Mesenchymal stem cell (in vitro differentiated cells and primary cell): ENCODE results near the gene KAT2A.

Experiments used
- DNase-seq: peaks from one replicate; pipeline ENCODE4 v3.0.0-alpha.2; 2013
- H2AFZ ChIP-seq: one replicate; pipeline ENCODE4 v1.6.1; 2013; ENCODE audit warnings: low read depth, mild to moderate bottlenecking, control low read depth, inconsistent platforms, low read length, moderate library complexity
- H2AK5ac ChIP-seq: 2 replicates; pipeline ENCODE4 v1.6.1; 2013; ENCODE audit warnings: low read length, moderate library complexity, mild to moderate bottlenecking, inconsistent platforms; ENCODE audit not compliant: severe bottlenecking
- H2BK120ac ChIP-seq: one replicate; pipeline ENCODE4 v1.6.1; 2013; ENCODE audit warnings: low read depth, mild to moderate bottlenecking, inconsistent platforms, low read length, moderate library complexity
- H2BK12ac ChIP-seq, 2 experiments: one replicate each; pipeline ENCODE4 v1.6.1; 2013; ENCODE audit warnings: inconsistent platforms in 2 of 2, low read length in 2 of 2, mild to moderate bottlenecking in 2 of 2, moderate library complexity in 2 of 2, control low read depth in 1 of 2
- H2BK15ac ChIP-seq: one replicate; pipeline ENCODE4 v1.6.1; 2013; ENCODE audit warnings: mild to moderate bottlenecking, low read depth, inconsistent platforms; ENCODE audit not compliant: poor library complexity, severe bottlenecking
- H2BK5ac ChIP-seq: 2 replicates; pipeline ENCODE4 v1.6.1; 2013; ENCODE audit warnings: low read depth, mild to moderate bottlenecking, low read length, control low read depth, inconsistent platforms; ENCODE audit not compliant: poor library complexity, severe bottlenecking
- H3K14ac ChIP-seq, 2 experiments: one replicate each; pipeline ENCODE4 v1.6.1; 2013; ENCODE audit warnings: inconsistent platforms in 2 of 2, low read length in 2 of 2, control low read depth in 1 of 2, mild to moderate bottlenecking in 1 of 2, moderate library complexity in 1 of 2
- H3K18ac ChIP-seq, 2 experiments: one replicate each; pipeline ENCODE4 v1.6.1; 2013; ENCODE audit warnings: inconsistent platforms in 2 of 2, low read length in 2 of 2, control low read depth in 1 of 2, low read depth in 1 of 2, mild to moderate bottlenecking in 1 of 2
- H3K23ac ChIP-seq, 2 experiments: one replicate each; pipeline ENCODE4 v1.6.1; 2013; ENCODE audit warnings: inconsistent platforms in 2 of 2, low read length in 2 of 2, mild to moderate bottlenecking in 2 of 2, moderate library complexity in 2 of 2, control low read depth in 1 of 2
- H3K27ac ChIP-seq: 2 replicates; pipeline ENCODE4 v1.5.1; 2013; ENCODE audit warnings: mild to moderate bottlenecking, moderate library complexity, low read length, control low read depth, inconsistent platforms; ENCODE audit not compliant: poor library complexity, severe bottlenecking
- H3K27me3 ChIP-seq, 2 experiments: 2 replicates each; pipeline versions ENCODE4 v1.6.1 to v1.7.0; 2013; ENCODE audit warnings: low read length in 2 of 2, mild to moderate bottlenecking in 2 of 2, moderate library complexity in 2 of 2, control low read depth in 1 of 2, inconsistent platforms in 1 of 2; ENCODE audit not compliant: control insufficient read depth in 1 of 2, insufficient read depth in 1 of 2
- H3K36me3 ChIP-seq, 2 experiments: 2 replicates each; pipeline versions ENCODE4 v1.6.1 to v1.7.0; 2013; ENCODE audit warnings: low read length in 2 of 2, control low read depth in 1 of 2, inconsistent platforms in 1 of 2, low read depth in 1 of 2, mild to moderate bottlenecking in 1 of 2; ENCODE audit not compliant: insufficient read depth in 2 of 2, control insufficient read depth in 1 of 2
- H3K4ac ChIP-seq, 2 experiments: one replicate each; pipeline ENCODE4 v1.6.1; 2013; ENCODE audit warnings: inconsistent platforms in 2 of 2, low read length in 2 of 2, mild to moderate bottlenecking in 2 of 2, moderate library complexity in 2 of 2, control low read depth in 1 of 2, low read depth in 1 of 2
- H3K4me1 ChIP-seq: 2 replicates; pipeline ENCODE4 v1.6.1; 2013; ENCODE audit warnings: low read depth, low read length, control low read depth; ENCODE audit not compliant: control insufficient read depth, insufficient read depth
- H3K4me2 ChIP-seq: 2 replicates; pipeline ENCODE4 v1.6.1; 2013; ENCODE audit warnings: low read length, mild to moderate bottlenecking, inconsistent platforms; ENCODE audit not compliant: poor library complexity, severe bottlenecking
- H3K4me3 ChIP-seq, 2 experiments: 2 replicates each; pipeline versions ENCODE4 v1.5.1 to v1.7.0; 2013; ENCODE audit warnings: low read length in 2 of 2, mild to moderate bottlenecking in 2 of 2, control low read depth in 1 of 2, low read depth in 1 of 2; ENCODE audit not compliant: insufficient read depth in 1 of 2
- H3K79me1 ChIP-seq: replicated peaks from 2 replicates; pipeline ENCODE4 v1.6.1; 2013; ENCODE audit warnings: mild to moderate bottlenecking, control low read depth, low read length, inconsistent platforms; ENCODE audit not compliant: poor library complexity, severe bottlenecking
- H3K9ac ChIP-seq: 2 replicates; pipeline ENCODE4 v1.7.0; 2013; ENCODE audit warnings: mild to moderate bottlenecking, low read length, moderate library complexity
- H3K9me3 ChIP-seq: 2 replicates; pipeline ENCODE4 v1.7.0; 2013; ENCODE audit warnings: mild to moderate bottlenecking, low read length; ENCODE audit not compliant: control insufficient read depth
- H4K8ac ChIP-seq: one replicate; pipeline ENCODE4 v1.6.1; 2013; ENCODE audit warnings: inconsistent platforms, mild to moderate bottlenecking, low read length, moderate library complexity
- H4K91ac ChIP-seq: one replicate; pipeline ENCODE4 v1.6.1; 2013; ENCODE audit warnings: mild to moderate bottlenecking, low read length, inconsistent platforms
- WGBS: methylation state at CpG from one replicate; pipeline ENCODE4 v1.1.7; 2013; ENCODE audit warnings: mixed read lengths; 5-methylcytosine and 5-hydroxymethylcytosine counted together

The KAT2A gene

GRCh38 chr17:42096360-42097111 is 24.6 kb downstream of the KAT2A start:
- Histone ChIP-seq H3K4ac (no peak overlapping the region), H4K8ac (no peak overlapping the region), H3K4me1 (peaks cover 8% of the 10 kb centered on the region), H3K18ac (no peak overlapping the region), H3K4me2 (no peak overlapping the region), H4K91ac (no peak overlapping the region), H3K4me3 (no peak overlapping the region), H3K27me3 (peaks cover 42 to 55% of the 10 kb centered on the region in 2 experiments), H2BK12ac (no peak overlapping the region), H3K9ac (no peak overlapping the region), H2BK120ac (no peak overlapping the region), H2BK15ac (no peak overlapping the region), H3K9me3 (no peaks in the 10 kb centered on the region), H3K79me1 (no peaks in the 10 kb centered on the region), H3K36me3 (no peaks in the 10 kb centered on the region), H2AFZ (no peak overlapping the region), H3K23ac (no peak overlapping the region), H2AK5ac (no peak overlapping the region), H2BK5ac (no peak overlapping the region), H3K27ac (no peak overlapping the region), H3K14ac (peak overlapping the region in 1 of 2 experiments; percentile 18)
- DNase-seq, result no peak
- 60% methylated on average over 6 of the region's 8 CpGs for WGBS

- H3K23ac ChIP-seq, result no peak overlapping the region
- no peak for DNase-seq
- 84% methylated on average over 12 of the region's 12 CpGs for WGBS
These were observed 26.6 kb downstream of the KAT2A start for GRCh38 chr17:42094375-42095069.

GRCh38 chr17:42092939-42093338 is 28.2 kb downstream of the KAT2A start:
- H2BK12ac ChIP-seq, result no peak overlapping the region
- no peak overlapping the region for H2BK120ac ChIP-seq
- H3K27me3 ChIP-seq, result peaks cover 63 to 80% of the 10 kb centered on the region in 2 experiments
- no peak overlapping the region for H3K4ac ChIP-seq
- 75% methylated on average over 6 of the region's 6 CpGs for WGBS
- no peaks in the 10 kb centered on the region for H3K9me3 ChIP-seq
- H2BK5ac ChIP-seq, result no peak overlapping the region
- H2AK5ac ChIP-seq, result no peak overlapping the region
- H3K9ac ChIP-seq, result no peak overlapping the region
- no peaks in the 10 kb centered on the region for H3K36me3 ChIP-seq
- H4K8ac ChIP-seq, result no peak overlapping the region
- no peak overlapping the region for H3K4me2 ChIP-seq
- no peak overlapping the region for H4K91ac ChIP-seq
- H3K4me3 ChIP-seq, result no peak overlapping the region
- no peak overlapping the region for H2AFZ ChIP-seq
- H3K14ac ChIP-seq, result no peak overlapping the region
- H2BK15ac ChIP-seq, result no peak overlapping the region
- no peak for DNase-seq
- peaks cover 2% of the 10 kb centered on the region for H3K4me1 ChIP-seq
- no peaks in the 10 kb centered on the region for H3K79me1 ChIP-seq
- H3K23ac ChIP-seq, result no peak overlapping the region
- no peak overlapping the region for H3K18ac ChIP-seq
- H3K27ac ChIP-seq, result no peak overlapping the region

More at GRCh38 chr17:42094375-42095069, 26.6 kb downstream of the KAT2A start:
- H3K4me1 ChIP-seq, result peaks cover 6% of the 10 kb centered on the region
- H3K9ac ChIP-seq, result no peak overlapping the region
- no peak overlapping the region for H4K91ac ChIP-seq
- H2BK120ac ChIP-seq, result no peak overlapping the region
- H3K36me3 ChIP-seq, result no peaks in the 10 kb centered on the region
- H3K27ac ChIP-seq, result no peak overlapping the region
- H3K27me3 ChIP-seq, result peaks cover 54 to 68% of the 10 kb centered on the region in 2 experiments
- no peaks in the 10 kb centered on the region for H3K79me1 ChIP-seq
- H2BK5ac ChIP-seq, result no peak overlapping the region
- H4K8ac ChIP-seq, result no peak overlapping the region
- no peak overlapping the region for H2AK5ac ChIP-seq
- H3K4me3 ChIP-seq, result no peak overlapping the region
- no peak overlapping the region for H2BK12ac ChIP-seq
- H3K4me2 ChIP-seq, result no peak overlapping the region
- no peak overlapping the region for H3K18ac ChIP-seq
- no peak overlapping the region for H3K14ac ChIP-seq
- no peak overlapping the region for H3K4ac ChIP-seq
- H2AFZ ChIP-seq, result no peak overlapping the region
- H3K9me3 ChIP-seq, result no peaks in the 10 kb centered on the region
- H2BK15ac ChIP-seq, result no peak overlapping the region

- 85% methylated on average over 8 of the region's 8 CpGs for WGBS
- H2BK120ac ChIP-seq, result no peak overlapping the region
- H4K91ac ChIP-seq, result no peak overlapping the region
- peaks cover 45 to 72% of the 10 kb centered on the region in 2 experiments for H3K27me3 ChIP-seq
- DNase-seq, result no peak
- no peak overlapping the region for H3K4ac ChIP-seq
- H4K8ac ChIP-seq, result no peak overlapping the region
- H3K9ac ChIP-seq, result no peak overlapping the region
- H3K4me1 ChIP-seq, result no peaks in the 10 kb centered on the region
- H2BK5ac ChIP-seq, result no peak overlapping the region
- H3K27ac ChIP-seq, result no peak overlapping the region
- H3K18ac ChIP-seq, result no peak overlapping the region
- no peak overlapping the region for H2AFZ ChIP-seq
- no peak overlapping the region for H3K23ac ChIP-seq
- H3K4me2 ChIP-seq, result no peak overlapping the region
- no peak overlapping the region for H2AK5ac ChIP-seq
- no peaks in the 10 kb centered on the region for H3K79me1 ChIP-seq
- H3K36me3 ChIP-seq, result no peaks in the 10 kb centered on the region
- H3K4me3 ChIP-seq, result no peak overlapping the region
- no peak overlapping the region for H3K14ac ChIP-seq
- no peak overlapping the region for H2BK15ac ChIP-seq
- H2BK12ac ChIP-seq, result no peak overlapping the region
- no peaks in the 10 kb centered on the region for H3K9me3 ChIP-seq
These were observed 30.0 kb downstream of the KAT2A start for GRCh38 chr17:42090964-42091790.
